HG03039 (cell line): Measurements from ENCODE around the gene OPN1MW3.
"Not testable (repeated sequence)": the region's sequence is repeated elsewhere in the genome, so short reads cannot be mapped to it uniquely, and the experiment has no call there.

ENCODE experiments used
- ATAC-seq: cut with Tn5 transposase; IDR thresholded peaks from one replicate; pipeline ENCODE4 v1.9.1; 2021; ENCODE audit warnings: mild to moderate bottlenecking, moderate library complexity; ENCODE audit not compliant: unreplicated experiment

The OPN1MW3 gene

DNA sequence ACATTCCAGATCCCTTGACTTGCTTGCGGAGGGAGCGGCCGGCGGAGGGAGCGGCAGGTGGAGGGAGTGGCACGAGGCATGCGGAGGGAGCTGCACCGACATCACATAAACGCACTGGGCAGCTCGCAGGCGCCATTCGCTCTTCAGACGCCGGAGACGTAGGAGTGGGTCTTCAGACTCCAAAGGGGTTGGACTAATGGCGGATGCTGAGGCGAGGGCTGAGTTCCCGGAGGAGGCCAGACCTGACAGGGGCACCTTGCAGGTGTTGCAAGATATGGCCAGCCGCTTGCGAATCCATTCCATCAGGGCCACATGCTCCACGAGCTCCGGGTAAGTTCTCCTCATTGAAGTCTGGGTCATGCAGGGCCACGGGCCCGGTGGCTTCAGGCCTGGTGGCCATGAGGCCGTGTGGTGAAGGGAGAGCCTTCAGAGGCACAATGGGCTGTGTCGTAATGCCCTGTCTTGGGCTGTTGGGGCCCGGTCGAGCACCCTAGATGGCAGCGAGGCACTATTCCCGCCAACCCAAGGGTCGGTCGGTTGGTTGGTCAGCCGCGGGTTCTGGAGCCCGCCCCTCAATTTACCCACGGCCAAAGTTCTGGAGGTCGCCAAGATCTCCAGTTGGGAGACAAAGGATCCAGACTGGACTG lies 38.4 kb downstream of the OPN1MW3 start, which contains the start of gene TKTL1:
TSS of gene TKTL1 (plus strand) at position 132 of the 647 bp plus-strand sequence. CDS start at position 197, 65 bp downstream.
- no peak for ATAC-seq

DNA sequence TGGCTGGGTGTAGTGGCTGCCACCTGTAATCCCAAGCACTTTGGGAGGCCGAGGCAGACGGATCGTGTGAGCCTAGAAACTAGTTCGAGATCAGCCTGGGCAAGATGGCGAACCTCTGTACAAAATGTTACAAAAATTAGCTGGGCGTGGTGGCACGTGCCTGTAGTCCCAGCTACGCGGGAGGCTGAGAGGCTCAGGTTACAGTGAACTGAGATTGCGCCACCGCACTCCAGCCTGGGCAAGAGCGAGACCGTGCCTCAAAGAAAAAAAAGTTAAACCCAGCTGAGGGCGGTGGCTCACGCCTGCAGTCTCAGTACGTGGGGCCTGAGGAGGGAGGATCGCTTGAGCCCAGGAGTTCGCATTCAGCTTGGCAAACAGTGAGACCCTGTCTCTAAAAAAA lies 39.3 kb downstream of the OPN1MW3 start:
- no peak for ATAC-seq

DNA sequence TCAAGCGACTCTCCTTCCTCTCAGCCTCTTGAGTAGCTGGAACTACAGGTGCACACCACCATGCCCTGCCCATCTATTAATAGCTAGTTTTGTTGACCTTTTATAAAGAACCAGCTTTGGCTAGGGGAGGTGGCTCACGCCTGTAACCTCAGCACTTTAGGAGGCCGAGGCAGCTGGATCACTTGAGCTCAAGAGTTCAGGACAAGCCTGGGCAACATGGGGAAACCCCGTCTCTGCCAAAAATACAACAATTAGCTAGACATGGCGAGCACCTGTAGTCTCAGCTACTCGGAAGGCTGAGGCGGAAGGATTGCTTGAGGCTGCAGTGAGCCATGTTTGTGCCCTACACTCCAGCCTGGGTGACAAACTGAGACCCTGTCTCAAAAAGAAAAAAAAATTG lies 40.9 kb downstream of the OPN1MW3 start:
- no peak for ATAC-seq

DNA sequence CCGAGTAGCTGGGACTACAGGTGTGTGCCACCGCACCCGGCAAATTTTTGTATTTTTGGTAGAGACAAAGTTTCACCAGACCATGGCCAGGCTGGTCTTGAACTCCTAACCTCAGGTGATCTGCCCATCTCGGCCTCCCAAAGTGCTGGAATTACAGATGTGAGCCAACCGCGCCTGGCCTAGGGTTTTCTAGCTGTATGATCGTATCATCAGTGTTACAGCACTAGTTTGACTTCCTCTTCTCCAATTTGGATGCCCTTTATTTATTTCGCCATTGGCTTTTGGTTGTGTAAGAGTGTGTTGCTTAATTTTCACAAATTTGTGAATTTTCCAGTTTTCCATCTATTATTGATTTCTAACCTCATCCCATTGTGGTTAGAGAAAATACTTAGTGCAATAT lies 43.4 kb downstream of the OPN1MW3 start:
- no peak for ATAC-seq

DNA sequence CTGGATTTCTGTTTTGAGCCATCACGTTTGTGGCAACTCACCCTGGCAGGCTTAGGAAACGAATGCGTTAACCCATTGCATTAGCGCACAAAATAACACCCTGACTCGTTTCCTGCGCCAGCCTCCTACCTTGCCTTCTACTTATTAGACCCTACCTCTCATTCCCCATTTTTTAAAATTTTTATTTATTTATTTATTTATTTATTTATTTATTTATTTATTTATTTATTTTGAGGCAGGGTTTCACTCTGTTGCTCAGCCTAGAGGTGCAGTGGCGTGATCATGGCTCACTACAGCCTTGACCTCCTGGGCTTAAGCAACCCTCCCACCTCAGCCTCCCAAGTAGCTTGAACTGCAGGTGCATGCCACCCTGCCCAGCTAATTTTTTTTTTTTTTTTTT lies 45.6 kb downstream of the OPN1MW3 start:
- ATAC-seq, result not testable (repeated sequence)

DNA sequence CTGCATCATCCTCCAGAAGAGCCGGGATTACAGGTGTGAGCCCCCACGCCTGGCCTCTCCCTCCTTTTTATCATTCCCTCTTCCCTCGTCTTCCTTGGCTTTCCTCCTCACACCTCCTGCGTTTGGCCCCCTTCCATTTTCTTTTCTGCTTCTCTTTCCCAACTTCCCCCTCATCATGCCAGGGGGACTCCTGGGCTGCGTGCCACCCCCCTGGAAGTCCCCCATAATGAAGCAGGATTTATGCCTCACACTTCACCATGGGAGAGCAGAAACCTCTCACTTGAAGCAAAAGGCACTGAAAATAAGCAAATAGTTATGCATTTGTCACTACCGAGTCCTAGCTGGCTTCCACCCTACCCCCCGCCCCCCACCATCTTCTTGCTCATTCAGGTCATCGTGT lies 46.1 kb downstream of the OPN1MW3 start:
- no peak for ATAC-seq

DNA sequence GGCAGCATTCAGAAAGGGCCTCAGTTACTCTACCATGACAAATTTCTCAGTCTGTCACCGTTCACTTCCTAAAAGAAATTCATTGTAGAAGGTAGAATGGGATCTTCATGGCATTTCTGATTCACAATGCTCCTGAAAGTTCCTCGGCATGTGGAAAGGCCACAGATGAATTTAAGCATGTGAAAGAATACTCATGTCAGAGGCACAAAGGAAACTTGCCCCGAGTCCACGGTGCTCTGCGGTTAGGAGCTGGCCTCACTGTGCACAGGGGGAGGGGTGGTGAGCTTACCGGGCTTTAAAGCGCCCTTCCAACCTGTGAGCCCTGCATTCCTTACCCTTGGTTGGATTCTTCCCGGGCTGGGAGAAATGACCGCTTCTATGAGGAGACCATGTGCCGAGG lies 47.5 kb downstream of the OPN1MW3 start:
- ATAC-seq, result no peak

DNA sequence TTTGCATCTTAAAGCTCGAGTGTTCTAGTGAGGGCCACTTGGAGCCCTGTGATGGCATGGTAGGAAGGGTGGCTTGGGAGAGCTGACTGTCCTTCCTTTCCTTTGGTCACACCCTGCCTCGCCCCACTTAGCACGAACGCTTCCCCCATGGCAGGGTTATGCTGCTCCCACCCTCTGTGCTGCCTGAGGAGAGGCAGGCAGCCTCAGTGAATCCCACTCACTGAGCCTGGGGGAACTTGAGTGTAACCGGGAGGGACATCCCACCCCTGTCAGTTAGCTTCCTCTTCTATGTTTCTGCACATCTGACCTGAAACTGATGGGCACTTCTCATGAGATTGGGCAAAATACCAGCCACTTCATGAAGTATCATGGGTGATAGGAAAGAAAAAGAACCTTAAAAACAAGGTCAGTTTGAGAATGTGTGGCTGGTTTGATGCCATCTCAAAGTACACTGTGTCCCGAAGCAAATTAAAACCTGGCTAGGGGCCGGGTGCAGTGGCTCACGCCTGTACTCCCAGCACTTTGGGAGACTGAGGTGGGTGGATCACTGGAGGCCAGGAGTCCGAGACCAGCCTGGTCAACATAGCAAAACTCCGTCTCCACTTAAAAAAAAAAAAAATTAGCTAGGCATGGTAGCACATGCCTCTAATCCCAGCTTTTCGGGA lies 48.3 kb downstream of the OPN1MW3 start:
- no peak for ATAC-seq

DNA sequence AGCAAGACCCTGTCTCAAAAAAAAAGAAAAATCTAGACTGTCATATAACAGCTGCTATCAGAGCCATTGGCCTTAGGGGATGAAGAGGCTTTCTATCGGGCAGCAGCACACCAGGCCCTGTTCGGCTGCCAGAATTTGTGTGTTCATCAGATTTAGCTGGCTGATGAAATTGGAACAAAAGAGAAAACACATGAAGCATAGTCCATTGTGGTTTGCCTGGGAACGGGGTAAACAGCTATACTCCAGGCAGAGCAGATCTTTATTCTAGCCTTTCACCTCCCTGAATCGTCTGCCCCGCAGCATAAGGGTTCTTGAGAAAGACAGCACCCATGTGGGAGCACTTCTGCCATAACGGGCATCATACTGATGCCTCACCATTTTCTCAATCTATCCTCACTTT lies 49.8 kb downstream of the OPN1MW3 start:
- ATAC-seq, result no peak

DNA sequence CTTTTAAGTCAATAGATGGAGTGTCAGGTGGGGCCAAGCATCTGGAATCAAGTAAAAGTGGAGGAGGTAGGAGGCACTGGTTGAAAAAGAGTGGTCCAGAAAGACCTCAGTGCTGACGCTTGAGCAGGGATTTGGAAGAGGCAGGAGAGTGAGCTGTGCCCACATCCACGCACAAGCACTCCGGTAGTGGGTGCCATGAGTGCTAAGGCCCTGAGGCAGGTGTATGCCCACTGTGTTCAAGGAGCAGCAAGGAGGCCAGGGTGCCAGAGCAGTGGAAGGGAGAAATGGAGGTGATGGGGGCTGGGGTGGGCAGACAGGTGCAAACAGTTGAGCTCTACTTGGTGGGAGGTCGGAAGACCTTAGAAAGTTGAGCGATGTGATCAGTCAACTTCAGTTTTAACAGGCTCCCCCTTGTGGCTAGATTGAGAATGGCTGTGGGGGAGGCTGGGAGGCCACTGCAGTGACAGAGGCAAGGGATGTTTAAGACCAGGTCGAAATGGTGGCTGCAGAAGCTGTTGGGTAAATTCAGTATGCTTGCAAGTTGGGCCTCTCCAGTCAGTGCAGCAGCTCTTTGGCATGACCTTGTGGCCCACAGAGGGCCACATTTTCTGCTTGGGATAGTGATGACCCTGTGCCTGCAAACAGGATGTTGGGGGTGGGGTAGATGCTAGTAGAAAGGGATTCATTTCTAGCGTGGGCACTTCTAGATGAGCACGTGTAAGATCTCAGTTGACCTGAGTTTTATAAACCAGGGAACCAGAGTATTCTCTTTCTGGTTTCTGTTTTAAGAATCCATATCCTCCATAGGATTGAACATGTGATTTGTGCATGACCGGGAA lies 50.9 kb downstream of the OPN1MW3 start:
- no peak for ATAC-seq

DNA sequence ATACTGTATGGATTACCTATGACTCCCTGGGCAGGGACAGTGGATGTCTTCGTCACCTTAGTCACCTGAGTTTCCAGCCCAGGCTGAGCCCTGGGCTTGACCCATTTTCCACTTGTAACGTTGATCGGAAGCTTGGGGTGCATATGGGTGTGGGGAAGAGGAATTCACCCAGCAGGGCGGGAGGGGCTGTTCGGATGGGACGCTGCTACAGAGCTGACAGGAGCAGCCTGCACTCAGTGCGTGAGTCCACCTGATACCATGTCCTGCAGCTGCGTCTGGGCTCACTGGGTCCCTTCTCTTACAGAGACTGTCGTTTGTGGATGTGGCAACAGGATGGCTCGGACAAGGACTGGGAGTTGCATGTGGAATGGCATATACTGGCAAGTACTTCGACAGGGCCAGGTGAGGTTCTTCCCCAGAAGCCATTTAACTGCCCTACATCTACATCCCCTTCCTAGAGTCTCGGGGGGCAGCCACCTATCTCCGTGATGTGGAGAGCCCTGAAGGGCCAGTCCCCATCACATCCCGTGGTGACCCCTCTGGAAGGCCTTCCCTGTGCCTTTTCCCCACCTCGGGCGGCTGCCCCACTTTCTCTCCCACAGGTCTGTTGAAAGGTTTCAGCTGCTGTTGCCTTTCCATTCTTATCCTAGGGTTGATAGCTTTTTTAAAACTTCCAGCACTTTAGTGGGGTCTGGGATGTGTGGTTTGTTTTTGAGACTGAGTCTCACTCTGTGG lies 51.8 kb downstream of the OPN1MW3 start:
- no peak for ATAC-seq

DNA sequence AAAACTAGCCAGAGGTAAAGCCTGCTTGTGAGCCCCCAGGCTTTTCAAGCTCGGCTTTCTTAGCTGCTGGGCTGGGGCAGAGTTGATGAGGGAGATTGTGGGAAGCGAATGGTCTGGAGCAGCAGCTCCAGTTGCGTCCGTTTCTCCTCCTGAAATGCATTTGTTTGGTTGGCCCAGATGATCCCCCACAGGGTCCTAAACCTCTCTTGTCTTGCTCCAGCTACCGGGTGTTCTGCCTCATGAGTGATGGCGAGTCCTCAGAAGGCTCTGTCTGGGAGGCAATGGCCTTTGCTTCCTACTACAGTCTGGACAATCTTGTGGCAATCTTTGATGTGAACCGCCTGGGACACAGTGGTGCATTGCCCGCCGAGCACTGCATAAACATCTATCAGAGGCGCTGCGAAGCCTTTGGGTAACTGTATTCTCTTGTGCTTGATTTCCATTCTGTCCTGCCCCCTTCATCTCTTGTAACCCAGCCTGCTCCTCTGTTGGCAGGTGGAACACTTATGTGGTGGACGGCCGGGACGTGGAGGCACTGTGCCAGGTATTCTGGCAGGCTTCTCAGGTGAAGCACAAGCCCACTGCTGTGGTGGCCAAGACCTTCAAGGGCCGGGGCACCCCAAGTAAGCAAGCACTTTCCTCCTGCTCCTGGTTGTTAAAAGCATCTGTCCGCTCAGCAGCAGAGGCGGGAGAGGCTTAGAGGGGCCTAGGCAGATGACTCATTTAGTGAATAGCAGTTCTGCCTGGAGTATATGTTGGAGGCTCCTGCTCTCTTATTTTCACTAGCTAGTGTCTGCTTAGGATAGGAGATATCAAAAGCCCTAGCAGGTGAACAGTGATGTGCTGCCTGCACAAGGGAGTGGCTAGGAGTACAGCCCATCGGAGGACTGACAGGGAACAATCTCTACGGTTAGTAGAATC lies 53.5 kb downstream of the OPN1MW3 start:
- ATAC-seq, result no peak

DNA sequence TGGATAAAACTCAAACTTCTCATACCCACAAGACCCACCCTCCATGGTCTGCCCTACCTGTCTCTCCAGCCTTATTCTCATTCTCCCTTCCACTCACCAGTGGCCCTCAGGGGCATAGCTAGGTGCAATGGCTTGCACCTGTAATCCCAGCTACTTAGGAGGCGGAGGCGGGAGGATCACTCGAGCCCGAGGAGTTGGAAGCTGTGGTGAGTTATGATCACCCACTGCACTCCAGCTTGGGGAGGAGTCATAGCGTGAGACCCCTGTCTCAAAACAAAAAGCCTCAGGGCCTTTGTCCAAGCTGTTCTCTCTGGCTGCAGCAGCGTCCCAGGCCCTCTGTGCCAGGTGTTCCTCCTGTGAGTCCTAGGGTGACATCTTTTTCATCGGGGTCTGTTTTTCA lies 54.7 kb downstream of the OPN1MW3 start:
- no peak for ATAC-seq

DNA sequence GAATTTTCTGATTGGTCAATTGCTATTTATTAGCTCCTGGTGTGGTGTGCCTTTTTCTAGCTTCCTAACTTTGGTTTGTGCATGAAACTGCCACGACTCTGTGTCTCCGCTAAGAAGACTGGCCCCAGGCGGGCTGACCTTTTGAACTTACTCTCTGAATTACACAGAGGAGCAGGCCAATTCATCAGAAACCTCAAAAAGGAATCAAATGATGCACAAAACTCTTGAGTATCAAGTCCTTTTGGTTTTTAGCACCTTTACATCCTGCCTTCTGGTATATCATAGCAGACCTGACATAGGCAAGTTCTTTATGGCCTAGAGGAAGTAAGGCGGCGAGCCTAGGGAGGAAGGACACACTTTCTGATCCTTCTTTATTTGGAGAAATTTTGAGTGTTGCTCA lies 55.8 kb downstream of the OPN1MW3 start:
- no peak for ATAC-seq

DNA sequence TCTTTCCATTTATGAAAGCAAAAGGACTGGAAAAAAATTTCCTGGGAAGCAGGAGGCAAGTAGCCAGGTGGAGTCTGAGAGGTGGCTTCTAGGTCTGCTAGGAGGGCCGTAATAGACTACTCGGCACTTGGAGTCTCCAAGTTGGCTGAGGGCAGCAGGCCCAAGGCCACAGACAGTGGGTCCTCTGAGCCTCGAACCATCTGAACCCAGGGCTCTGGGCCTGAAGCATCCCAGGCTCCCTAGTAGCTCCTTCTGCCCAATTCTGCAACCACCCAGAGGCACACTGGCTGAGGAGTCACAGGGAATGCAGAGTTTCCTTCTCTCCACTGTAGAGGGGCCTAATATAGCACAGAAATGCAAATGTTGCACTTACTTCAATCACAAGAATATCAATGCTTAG lies 58.0 kb downstream of the OPN1MW3 start:
- no peak for ATAC-seq

DNA sequence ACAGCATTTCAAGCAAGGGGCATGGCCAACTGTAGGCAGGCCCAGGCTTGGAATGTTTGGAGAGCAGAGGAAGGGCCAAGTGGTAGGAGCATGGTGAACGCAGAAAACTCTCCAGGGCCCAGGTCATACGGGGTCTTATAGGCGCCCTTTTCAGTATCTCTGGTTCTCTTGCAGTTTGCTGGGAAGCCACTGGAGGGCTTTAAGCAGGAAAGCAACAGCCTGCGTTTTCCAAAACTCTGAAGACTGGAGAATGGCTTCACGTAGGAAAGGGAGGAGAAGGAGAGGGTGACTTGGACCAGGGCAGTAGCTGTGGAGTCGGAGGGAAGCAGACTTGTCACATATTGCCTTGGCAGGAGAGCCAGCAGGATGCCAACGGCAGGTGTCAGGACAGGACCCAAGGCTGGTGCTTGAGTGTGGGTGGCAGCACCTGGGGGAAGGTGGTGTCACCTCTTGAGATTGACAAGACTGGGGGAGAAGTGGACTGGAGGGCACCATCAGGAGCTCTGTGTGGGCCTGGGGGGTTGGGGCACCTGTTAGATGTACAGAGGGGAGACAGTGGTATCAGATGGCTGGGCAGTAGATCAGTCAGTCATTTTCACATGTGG lies 60.1 kb downstream of the OPN1MW3 start:
- ATAC-seq, result no peak

DNA sequence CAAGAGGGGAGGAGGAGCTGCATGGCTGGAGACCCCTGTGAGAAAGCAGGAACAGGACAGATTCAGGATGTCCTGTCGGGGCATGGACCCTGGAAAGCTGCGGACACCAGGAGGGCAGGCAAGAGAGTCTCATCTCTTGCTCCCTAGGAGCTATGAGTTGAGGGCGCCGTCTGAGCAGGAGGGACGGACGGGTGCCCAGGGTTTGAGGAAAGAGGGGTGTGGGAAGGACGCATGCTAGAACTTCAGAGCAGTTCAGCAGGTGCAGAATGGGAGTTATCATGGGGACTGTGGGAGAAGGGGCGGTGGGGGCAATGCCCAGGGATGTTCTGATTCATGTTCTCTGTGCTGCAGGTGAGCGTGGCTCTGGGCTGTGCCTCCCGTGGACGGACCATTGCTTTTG lies 63.0 kb downstream of the OPN1MW3 start:
- ATAC-seq, result no peak
